Measurements from ENCODE around the gene TP73. TPM values are rescaled to one million over a fixed set of nuclear protein-coding genes. Genes with fewer than 3 reads are reported as not detected.

The TP73 gene
- total RNA-seq, 1 donor from 2014 or later, result 0.41 TPM

GRCh38 chr1:3772715-3773571 lies 120.6 kb downstream of the TP73 start, which contains the start of gene SMIM1:
TSS of gene SMIM1 (plus strand) at chr1:3772749. CDS start at chr1:3775374, 2,625 bp downstream.
- DNase-seq (ENCODE audit: low spot score in 2 of 2) (no peak), FAIRE-seq (no peak)

- DNase-seq (ENCODE audit: low spot score in 2 of 2), result no peak
- FAIRE-seq, result no peak
Observed at GRCh38 chr1:3773572-3774275, 121.4 kb downstream of the TP73 start.

- DNase-seq (ENCODE audit: low spot score in 2 of 2) (no peak), FAIRE-seq (no peak)
Observed at GRCh38 chr1:3774276-3774945, 122.1 kb downstream of the TP73 start.

GRCh38 chr1:3774946-3775489 lies 122.7 kb downstream of the TP73 start:
- FAIRE-seq, result no peak
- DNase-seq (ENCODE audit: low spot score in 2 of 2), result no peak

- peak in 1 of 2 donors; percentile 63 for DNase-seq (ENCODE audit: low spot score in 2 of 2)
- no peak for FAIRE-seq
Observed at GRCh38 chr1:3775490-3776230, 123.3 kb downstream of the TP73 start.

GRCh38 chr1:3776231-3776961 lies 124.1 kb downstream of the TP73 start:
- no peak for DNase-seq (ENCODE audit: low spot score in 2 of 2)
- FAIRE-seq, result no peak

GRCh38 chr1:3777078-3777547 lies 124.8 kb downstream of the TP73 start:
- no peak for DNase-seq (ENCODE audit: low spot score in 2 of 2)
- no peak for FAIRE-seq

- no peak for FAIRE-seq
- no peak for DNase-seq (ENCODE audit: low spot score in 2 of 2)
Observed at GRCh38 chr1:3777647-3778589, 125.6 kb downstream of the TP73 start.

- FAIRE-seq, result no peak
- DNase-seq (ENCODE audit: low spot score in 2 of 2), result no peak
Observed at GRCh38 chr1:3778590-3779264, 126.4 kb downstream of the TP73 start.

GRCh38 chr1:3779265-3779911 lies 127.1 kb downstream of the TP73 start:
- FAIRE-seq (no peak), DNase-seq (ENCODE audit: low spot score in 2 of 2) (no peak)

- no peak for DNase-seq (ENCODE audit: low spot score in 2 of 2)
- no peak for FAIRE-seq
Observed at GRCh38 chr1:3779912-3780416, 127.6 kb downstream of the TP73 start.

GRCh38 chr1:3780901-3781300 lies 128.6 kb downstream of the TP73 start:
- no peak for DNase-seq (ENCODE audit: low spot score in 2 of 2)
- no peak for FAIRE-seq

- FAIRE-seq, result no peak
- no peak for DNase-seq (ENCODE audit: low spot score in 2 of 2)
Observed at GRCh38 chr1:3783651-3784474, 131.5 kb downstream of the TP73 start.

- DNase-seq (ENCODE audit: low spot score in 2 of 2) (peak in 1 of 2 donors; percentile 10), FAIRE-seq (no peak)
Observed at GRCh38 chr1:3785045-3785444, 132.7 kb downstream of the TP73 start.

GRCh38 chr1:3785456-3786157 lies 133.3 kb downstream of the TP73 start:
- peak in 1 of 2 donors; percentile 19 for DNase-seq (ENCODE audit: low spot score in 2 of 2)
- FAIRE-seq, result no peak

Data from frontal cortex (tissue), 4 donors.